Measurements from ENCODE around the gene ITM2B.

Gene ITM2B

DNA sequence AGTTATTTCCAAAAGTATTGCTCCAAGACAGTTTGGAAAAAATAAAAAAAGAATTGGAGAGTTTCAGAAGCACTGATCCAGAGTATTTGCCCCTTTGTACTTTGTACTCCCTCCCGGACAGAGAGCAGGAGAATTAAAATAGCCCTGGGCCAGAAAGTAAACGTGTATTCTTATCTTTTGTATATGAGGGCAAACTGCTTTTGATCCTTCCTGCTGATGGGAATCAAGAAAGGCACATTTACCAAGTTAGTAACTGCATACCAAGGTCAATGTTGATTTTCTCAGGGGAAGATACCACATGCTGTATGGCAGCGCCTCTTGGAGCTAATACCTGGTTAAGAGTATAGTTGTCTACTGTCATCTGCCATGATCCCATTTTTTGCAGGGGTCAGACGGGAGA is 59.6 kb downstream of the ITM2B start:
- H3K36me3 ChIP-seq (ENCODE audit: insufficient read depth): no peaks in the 10 kb centered on the region
- no peak overlapping the region for H2AFZ ChIP-seq (ENCODE audit: low read depth)
- H3K27me3 ChIP-seq (ENCODE audit: insufficient read depth, low read depth): no peaks in the 10 kb centered on the region
- H3K4me2 ChIP-seq: no peak overlapping the region
- no peak overlapping the region for H3K9ac ChIP-seq
- TF ChIP-seq, protein P1, sequence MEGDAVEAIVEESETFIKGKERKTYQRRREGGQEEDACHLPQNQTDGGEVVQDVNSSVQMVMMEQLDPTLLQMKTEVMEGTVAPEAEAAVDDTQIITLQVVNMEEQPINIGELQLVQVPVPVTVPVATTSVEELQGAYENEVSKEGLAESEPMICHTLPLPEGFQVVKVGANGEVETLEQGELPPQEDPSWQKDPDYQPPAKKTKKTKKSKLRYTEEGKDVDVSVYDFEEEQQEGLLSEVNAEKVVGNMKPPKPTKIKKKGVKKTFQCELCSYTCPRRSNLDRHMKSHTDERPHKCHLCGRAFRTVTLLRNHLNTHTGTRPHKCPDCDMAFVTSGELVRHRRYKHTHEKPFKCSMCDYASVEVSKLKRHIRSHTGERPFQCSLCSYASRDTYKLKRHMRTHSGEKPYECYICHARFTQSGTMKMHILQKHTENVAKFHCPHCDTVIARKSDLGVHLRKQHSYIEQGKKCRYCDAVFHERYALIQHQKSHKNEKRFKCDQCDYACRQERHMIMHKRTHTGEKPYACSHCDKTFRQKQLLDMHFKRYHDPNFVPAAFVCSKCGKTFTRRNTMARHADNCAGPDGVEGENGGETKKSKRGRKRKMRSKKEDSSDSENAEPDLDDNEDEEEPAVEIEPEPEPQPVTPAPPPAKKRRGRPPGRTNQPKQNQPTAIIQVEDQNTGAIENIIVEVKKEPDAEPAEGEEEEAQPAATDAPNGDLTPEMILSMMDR (conservative IDR thresholded peaks at IDR 0.05; ENCODE audit: low read depth, low read length): no peak
- no peaks in the 10 kb centered on the region for H3K79me2 ChIP-seq (ENCODE audit: insufficient read depth, low read depth)
- no peak overlapping the region for H3K4me3 ChIP-seq (IDR thresholded peaks at IDR 0.05; ENCODE audit: insufficient read depth, low read depth, low read length)
- H3K27ac ChIP-seq: no peak overlapping the region
- no peaks in the 10 kb centered on the region for H4K20me1 ChIP-seq (ENCODE audit: insufficient read depth)
- peaks cover 7% of the 10 kb centered on the region for H3K4me1 ChIP-seq (ENCODE audit: low read depth, poor library complexity, severe bottlenecking)

DNA sequence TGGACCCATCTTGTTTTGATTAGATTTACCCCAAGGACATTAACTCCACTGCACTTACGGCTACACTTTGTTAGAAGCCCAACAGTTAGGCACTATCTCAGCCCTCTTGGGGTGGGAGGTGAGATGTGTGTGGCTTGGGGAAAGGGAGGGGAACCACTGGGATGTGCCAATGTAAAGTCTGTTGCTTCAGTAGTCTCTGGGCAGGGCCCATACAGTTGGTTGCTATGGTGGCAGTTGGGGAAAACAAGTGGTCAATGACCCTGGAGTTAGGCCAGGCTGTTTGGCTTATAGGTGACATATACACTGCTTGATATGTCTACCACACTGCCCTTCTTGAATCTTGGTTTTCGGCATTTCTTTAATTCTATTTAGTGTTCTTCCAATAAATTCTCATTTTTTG is 61.6 kb downstream of the ITM2B start:
- H3K4me2 ChIP-seq: no peak overlapping the region
- H4K20me1 ChIP-seq (ENCODE audit: insufficient read depth): no peaks in the 10 kb centered on the region
- TF ChIP-seq, protein P1 (conservative IDR thresholded peaks at IDR 0.05; ENCODE audit: low read depth, low read length): no peak
- no peak overlapping the region for H2AFZ ChIP-seq (ENCODE audit: low read depth)
- no peak overlapping the region for H3K4me3 ChIP-seq (IDR thresholded peaks at IDR 0.05; ENCODE audit: insufficient read depth, low read depth, low read length)
- H3K27me3 ChIP-seq (ENCODE audit: insufficient read depth, low read depth): no peaks in the 10 kb centered on the region
- H3K79me2 ChIP-seq (ENCODE audit: insufficient read depth, low read depth): no peaks in the 10 kb centered on the region
- no peak overlapping the region for H3K27ac ChIP-seq
- H3K36me3 ChIP-seq (ENCODE audit: insufficient read depth): no peaks in the 10 kb centered on the region
- no peak overlapping the region for H3K9ac ChIP-seq
- H3K4me1 ChIP-seq (ENCODE audit: low read depth, poor library complexity, severe bottlenecking): peaks cover 7% of the 10 kb centered on the region

DNA sequence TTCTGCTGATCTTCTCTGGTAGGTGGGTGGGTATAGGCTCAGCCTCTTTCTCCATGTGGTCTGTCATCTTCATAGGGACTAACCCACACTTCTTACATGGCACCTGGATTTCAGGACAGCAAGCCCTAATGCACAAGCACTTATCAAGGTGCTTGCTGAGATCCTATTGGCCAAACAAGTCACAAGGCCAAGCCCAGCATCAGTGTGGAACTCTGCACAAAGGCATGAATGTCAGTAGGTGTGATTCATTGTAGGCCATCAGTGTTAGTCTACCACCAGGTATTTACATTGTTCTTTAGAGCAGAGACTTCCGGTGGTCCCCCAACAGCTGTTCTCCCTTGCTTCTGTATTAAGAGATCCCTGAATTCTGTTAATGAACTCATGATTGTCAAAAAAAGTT is 62.3 kb downstream of the ITM2B start:
- H4K20me1 ChIP-seq (ENCODE audit: insufficient read depth): no peaks in the 10 kb centered on the region
- no peak overlapping the region for H3K9ac ChIP-seq
- H3K4me3 ChIP-seq (IDR thresholded peaks at IDR 0.05; ENCODE audit: insufficient read depth, low read depth, low read length): no peak overlapping the region
- H3K27me3 ChIP-seq (ENCODE audit: insufficient read depth, low read depth): no peaks in the 10 kb centered on the region
- H2AFZ ChIP-seq (ENCODE audit: low read depth): no peak overlapping the region
- peaks cover 7% of the 10 kb centered on the region for H3K4me1 ChIP-seq (ENCODE audit: low read depth, poor library complexity, severe bottlenecking)
- no peaks in the 10 kb centered on the region for H3K79me2 ChIP-seq (ENCODE audit: insufficient read depth, low read depth)
- TF ChIP-seq, protein P1 (conservative IDR thresholded peaks at IDR 0.05; ENCODE audit: low read depth, low read length): no peak
- no peak overlapping the region for H3K27ac ChIP-seq
- no peak overlapping the region for H3K4me2 ChIP-seq
- H3K36me3 ChIP-seq (ENCODE audit: insufficient read depth): no peaks in the 10 kb centered on the region

DNA sequence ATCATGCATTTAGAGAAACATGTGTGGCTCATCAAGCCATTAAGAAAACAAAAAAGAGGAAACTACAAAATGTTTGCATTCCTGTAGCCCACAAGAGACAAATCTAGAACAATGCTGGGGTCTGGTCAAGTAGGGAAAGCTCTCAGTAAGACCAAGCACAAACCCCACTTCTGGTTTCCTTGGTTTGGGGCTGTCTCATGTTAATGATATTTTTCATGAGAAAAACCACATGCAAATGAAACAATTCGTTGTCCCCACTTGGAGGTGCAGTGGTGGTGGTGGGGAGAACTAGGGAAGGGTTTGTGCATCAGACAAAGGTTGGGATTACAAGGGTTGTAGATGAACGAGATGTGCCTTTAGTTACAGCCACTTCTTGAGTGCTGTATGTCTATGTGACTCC is 63.5 kb downstream of the ITM2B start:
- Histone ChIP-seq H3K27me3 (ENCODE audit: insufficient read depth, low read depth) (no peaks in the 10 kb centered on the region), H3K4me2 (no peak overlapping the region), H2AFZ (ENCODE audit: low read depth) (no peak overlapping the region), H3K4me1 (ENCODE audit: low read depth, poor library complexity, severe bottlenecking) (peaks cover 4% of the 10 kb centered on the region), H4K20me1 (ENCODE audit: insufficient read depth) (no peaks in the 10 kb centered on the region), H3K9ac (no peak overlapping the region), H3K36me3 (ENCODE audit: insufficient read depth) (no peaks in the 10 kb centered on the region), H3K27ac (no peak overlapping the region), H3K79me2 (ENCODE audit: insufficient read depth, low read depth) (no peaks in the 10 kb centered on the region), H3K4me3 (IDR thresholded peaks at IDR 0.05; ENCODE audit: insufficient read depth, low read depth, low read length) (no peak overlapping the region)
- TF ChIP-seq, protein P1 (conservative IDR thresholded peaks at IDR 0.05; ENCODE audit: low read depth, low read length): no peak
